ENCODE results near the gene OSGIN1.

DNA sequence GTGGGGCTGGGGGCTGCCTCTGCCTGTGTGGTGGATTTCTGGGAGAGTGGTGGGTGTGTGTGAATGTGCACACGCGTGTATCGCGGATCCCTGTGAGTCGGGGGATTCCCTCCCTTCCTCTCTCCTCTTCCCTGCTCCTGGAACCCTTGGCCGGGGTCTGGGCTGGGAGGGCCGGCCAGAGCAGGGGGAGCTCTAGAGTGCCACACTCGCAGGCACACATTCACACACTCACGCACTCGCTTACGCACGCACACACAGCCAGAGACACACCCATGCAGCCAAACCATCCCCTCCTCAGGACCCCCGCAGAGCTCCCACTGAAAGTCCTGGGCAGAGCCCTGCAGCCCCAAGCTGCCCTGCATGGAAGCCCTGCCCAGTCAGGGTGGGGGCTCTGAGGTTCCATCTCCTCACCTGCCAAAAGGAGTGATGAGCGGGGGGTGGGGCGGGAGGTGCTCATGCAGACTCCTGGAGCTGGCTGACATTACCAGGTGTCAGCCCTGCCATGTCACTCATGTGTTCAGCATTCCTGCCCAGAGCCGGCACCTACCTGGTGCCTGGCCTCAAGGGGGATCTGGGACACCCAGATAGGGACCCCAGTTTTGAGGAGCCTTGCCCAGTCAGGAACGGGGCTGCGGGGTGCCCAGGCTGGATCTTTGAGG is 16.9 kb downstream of the OSGIN1 start:
- TF ChIP-seq POLR2A (IDR thresholded peaks at IDR 0.05) (no peak), EP300 (IDR thresholded peaks at IDR 0.05) (no peak)
- TF ChIP-seq, protein P1, sequence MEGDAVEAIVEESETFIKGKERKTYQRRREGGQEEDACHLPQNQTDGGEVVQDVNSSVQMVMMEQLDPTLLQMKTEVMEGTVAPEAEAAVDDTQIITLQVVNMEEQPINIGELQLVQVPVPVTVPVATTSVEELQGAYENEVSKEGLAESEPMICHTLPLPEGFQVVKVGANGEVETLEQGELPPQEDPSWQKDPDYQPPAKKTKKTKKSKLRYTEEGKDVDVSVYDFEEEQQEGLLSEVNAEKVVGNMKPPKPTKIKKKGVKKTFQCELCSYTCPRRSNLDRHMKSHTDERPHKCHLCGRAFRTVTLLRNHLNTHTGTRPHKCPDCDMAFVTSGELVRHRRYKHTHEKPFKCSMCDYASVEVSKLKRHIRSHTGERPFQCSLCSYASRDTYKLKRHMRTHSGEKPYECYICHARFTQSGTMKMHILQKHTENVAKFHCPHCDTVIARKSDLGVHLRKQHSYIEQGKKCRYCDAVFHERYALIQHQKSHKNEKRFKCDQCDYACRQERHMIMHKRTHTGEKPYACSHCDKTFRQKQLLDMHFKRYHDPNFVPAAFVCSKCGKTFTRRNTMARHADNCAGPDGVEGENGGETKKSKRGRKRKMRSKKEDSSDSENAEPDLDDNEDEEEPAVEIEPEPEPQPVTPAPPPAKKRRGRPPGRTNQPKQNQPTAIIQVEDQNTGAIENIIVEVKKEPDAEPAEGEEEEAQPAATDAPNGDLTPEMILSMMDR (IDR thresholded peaks at IDR 0.05) = no peak
